PC-3 (cell line): ENCODE measurements around the gene SYT14. TPM values are rescaled to one million over a fixed set of nuclear protein-coding genes. Genes with fewer than 3 reads are reported as not detected.
A peak's percentile ranks its signal among the peaks of the same experiment; 100 is the strongest.

Source experiments
- ATAC-seq: fragments of 200-7000 bp; cut with Tn5 transposase; 2 replicates; pipeline ENCODE4 v1.9.1; 2020; ENCODE audit warnings: mild to moderate bottlenecking, moderate library complexity
- BruUV-seq: library from RNA; stranded (reverse); fragments of 400-500 nt; replicated peaks from 2 replicates; lab custom pipeline; 2021; lab: Mats Ljungman, UMichigan
- CTCF ChIA-PET: fragments of 300-600 bp; sonication (Branson Sonifier 250); formaldehyde crosslinking; loops from one replicate; lab custom pipeline; 2022; ENCODE audit warnings: antibody characterized with exemption; lab: Charles Lee
- POLR2A ChIA-PET: fragments of 300-600 bp; sonication (Branson Sonifier 250); formaldehyde crosslinking; loops from one replicate; lab custom pipeline; 2022; ENCODE audit warnings: antibody characterized with exemption; ENCODE audit not compliant: unreplicated experiment; lab: Charles Lee
- DNase-seq: peaks from one replicate; pipeline ENCODE4 v3.0.0-alpha.2; 2015
- H2AFZ ChIP-seq: fragments of 300-600 bp; sonication (generic); 2 replicates; pipeline ENCODE4 v1.6.0; 2016; ENCODE audit warnings: antibody characterized with exemption, low read length
- H3F3A ChIP-seq: fragments of 300-600 bp; sonication (generic); one replicate; pipeline ENCODE4 v1.6.0; 2017; ENCODE audit warnings: antibody characterized with exemption, low read length, control low read depth, mild to moderate bottlenecking; ENCODE audit not compliant: unreplicated experiment
- H3K27ac ChIP-seq: fragments of 300-600 bp; sonication (generic); 2 replicates; pipeline ENCODE4 v1.5.1; 2016; ENCODE audit warnings: mild to moderate bottlenecking, low read length
- H3K27me3 ChIP-seq: fragments of 300-600 bp; sonication (generic); 2 replicates; pipeline ENCODE4 v1.6.1; 2016; ENCODE audit warnings: low read length, mixed read lengths
- H3K36me3 ChIP-seq: fragments of 300-600 bp; sonication (generic); 2 replicates; pipeline ENCODE4 v1.6.1; 2016; ENCODE audit warnings: low read depth, mixed run types, low read length, mixed read lengths
- H3K4me1 ChIP-seq: fragments of 300-600 bp; sonication (generic); 2 replicates; pipeline ENCODE4 v1.5.1; 2016; ENCODE audit warnings: low read length; ENCODE audit not compliant: insufficient read depth
- H3K4me2 ChIP-seq: fragments of 300-600 bp; sonication (generic); 2 replicates; pipeline ENCODE4 v1.6.0; 2016; ENCODE audit warnings: low read length
- H3K4me3 ChIP-seq: fragments of 300-600 bp; sonication (generic); 2 replicates; pipeline ENCODE4 v1.5.1; 2016; ENCODE audit warnings: mild to moderate bottlenecking, low read length, mixed read lengths
- H3K79me2 ChIP-seq: fragments of 300-600 bp; sonication (generic); 2 replicates; pipeline ENCODE4 v1.6.1; 2017; ENCODE audit warnings: low read length, mixed read lengths
- H3K9ac ChIP-seq: fragments of 300-600 bp; sonication (generic); 2 replicates; pipeline ENCODE4 v1.6.0; 2016; ENCODE audit warnings: mild to moderate bottlenecking, low read length
- H3K9me2 ChIP-seq: fragments of 300-600 bp; sonication (generic); replicated peaks from 2 replicates; pipeline ENCODE4 v1.6.1; 2016; ENCODE audit warnings: mixed run types, low read length, mixed read lengths
- H3K9me3 ChIP-seq: fragments of 300-600 bp; sonication (generic); 2 replicates; pipeline ENCODE4 v1.6.1; 2016; ENCODE audit warnings: low read length, mixed read lengths
- H4K20me1 ChIP-seq: fragments of 300-600 bp; sonication (generic); 2 replicates; pipeline ENCODE4 v1.6.1; 2016; ENCODE audit warnings: low read length, mixed read lengths
- CTCF ChIP-seq: fragments of 300-600 bp; sonication (generic); conservative IDR thresholded peaks from 2 replicates; pipeline ENCODE4 v1.5.1; 2017; ENCODE audit warnings: antibody characterized with exemption, low read depth, mild to moderate bottlenecking, low read length
- EZH2 ChIP-seq: fragments of 300-600 bp; sonication (generic); IDR thresholded peaks from one replicate; pipeline ENCODE4 v1.6.1; 2017; ENCODE audit warnings: antibody characterized with exemption, mild to moderate bottlenecking, low read length; ENCODE audit not compliant: unreplicated experiment
- EZH2phosphoT487 ChIP-seq: fragments of 300-600 bp; sonication (generic); IDR thresholded peaks from 2 replicates; pipeline ENCODE4 v1.6.1; 2018; ENCODE audit warnings: mild to moderate bottlenecking, antibody characterized with exemption, low read length, borderline replicate concordance
- intact Hi-C: fragments of 100-400 bp; cut with micrococcal nuclease; formaldehyde crosslinking; loops from 2 replicates; pipeline ENCODE4 v1.9.0; 2023
- total RNA-seq: library from RNA; depleted of rRNA; stranded (reverse); fragments of >200 nt; gene quantifications from 2 replicates; pipeline ENCODE4 v1.2.3, GENCODE V29; 2014

Gene SYT14
- total RNA-seq, 1 experiment from 2014 or later, result 5.2 TPM

DNA sequence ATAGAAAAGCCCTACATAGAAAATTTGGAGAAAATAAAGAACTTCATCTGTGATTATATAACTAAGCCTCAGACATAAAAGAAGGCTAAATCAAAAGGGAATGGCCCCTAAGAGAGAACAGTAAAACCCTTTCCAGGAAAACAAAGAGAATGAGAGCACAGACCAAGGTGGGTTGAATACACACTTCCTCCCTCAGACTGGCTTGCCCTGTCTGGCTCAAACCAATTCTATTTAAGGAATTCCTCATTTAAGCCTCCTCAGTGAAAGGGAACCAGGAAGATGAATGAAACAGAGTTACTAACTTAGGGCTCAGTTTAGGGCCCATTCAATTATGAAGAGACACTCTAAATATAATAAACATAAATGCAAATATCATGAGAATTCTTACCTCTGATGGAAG, 10.6 kb upstream of the SYT14 start:
- peaks cover under 1% of the 10 kb centered on the region for H3K27me3 ChIP-seq
- TF ChIP-seq CTCF, result no peak
- TF ChIP-seq EZH2, result no peak
- TF ChIP-seq EZH2phosphoT487, result no peak
- H4K20me1 ChIP-seq, result no peaks in the 10 kb centered on the region
- ATAC-seq, result no peak
- BruUV-seq, result no TSS peak
- intact Hi-C loops, result no loop called here
- H3K79me2 ChIP-seq, result no peaks in the 10 kb centered on the region
- DNase-seq, result peak; percentile 0
- no peak overlapping the region for H2AFZ ChIP-seq
- no peak overlapping the region for H3K4me3 ChIP-seq
- no peaks in the 10 kb centered on the region for H3K9me2 ChIP-seq
- H3K36me3 ChIP-seq, result no peaks in the 10 kb centered on the region
- no peak overlapping the region for H3K4me2 ChIP-seq
- peaks cover 14% of the 10 kb centered on the region for H3K4me1 ChIP-seq
- no peak overlapping the region for H3K9ac ChIP-seq
- ChIA-PET CTCF (interaction anchor here (0.6 kb wide), 1 partner anchor 28 kb away, joined by 6 read pairs; no protein-coding TSS in a partner anchor), POLR2A (no interaction called here)
- H3K27ac ChIP-seq, result no peak overlapping the region
- no peaks in the 10 kb centered on the region for H3F3A ChIP-seq
- no peaks in the 10 kb centered on the region for H3K9me3 ChIP-seq

- DNase-seq (no peak), ATAC-seq (no peak)
- no peaks in the 10 kb centered on the region for H3F3A ChIP-seq
- BruUV-seq, result no TSS peak
- H3K4me1 ChIP-seq, result peaks cover 14% of the 10 kb centered on the region
- no peak overlapping the region for H3K4me2 ChIP-seq
- no peak overlapping the region for H2AFZ ChIP-seq
- no peaks in the 10 kb centered on the region for H3K36me3 ChIP-seq
- peaks cover 24% of the 10 kb centered on the region for H3K27me3 ChIP-seq
- POLR2A ChIA-PET, result no interaction called here
- H4K20me1 ChIP-seq, result no peaks in the 10 kb centered on the region
- no peaks in the 10 kb centered on the region for H3K9me2 ChIP-seq
- no peaks in the 10 kb centered on the region for H3K79me2 ChIP-seq
- no peaks in the 10 kb centered on the region for H3K9me3 ChIP-seq
- H3K9ac ChIP-seq, result no peak overlapping the region
- TF ChIP-seq CTCF, result no peak
- no peak for TF ChIP-seq EZH2phosphoT487
- TF ChIP-seq EZH2, result no peak
- no peak overlapping the region for H3K27ac ChIP-seq
- CTCF ChIA-PET, result no interaction called here
- intact Hi-C loops, result no loop called here
- no peak overlapping the region for H3K4me3 ChIP-seq
Measured at GRCh38 chr1:209929751-209930150, 8.3 kb upstream of the SYT14 start.

DNA sequence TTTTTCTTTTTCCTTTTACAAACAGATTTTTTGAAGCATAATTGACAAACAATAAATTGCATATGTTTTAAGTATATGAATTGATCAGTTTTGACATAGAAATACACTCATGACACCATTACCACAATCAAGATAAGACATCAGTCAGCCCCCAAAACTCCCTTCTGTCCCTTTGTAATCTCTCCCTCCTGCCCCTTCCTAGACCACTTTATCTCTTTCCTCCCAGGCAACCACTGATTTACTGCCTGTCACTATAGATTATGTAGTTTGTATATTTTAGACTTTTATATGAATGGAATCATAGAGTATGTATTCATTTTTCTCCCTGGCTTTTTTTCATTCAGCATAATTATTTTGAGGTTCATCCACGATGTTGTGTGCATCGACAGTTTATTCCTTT, 6.9 kb upstream of the SYT14 start:
- no peaks in the 10 kb centered on the region for H3K9me2 ChIP-seq
- ATAC-seq (no peak), DNase-seq (peak; percentile 0)
- H3K4me2 ChIP-seq, result no peak overlapping the region
- H4K20me1 ChIP-seq, result no peaks in the 10 kb centered on the region
- no peaks in the 10 kb centered on the region for H3K9me3 ChIP-seq
- H3K79me2 ChIP-seq, result no peaks in the 10 kb centered on the region
- H3K36me3 ChIP-seq, result no peaks in the 10 kb centered on the region
- no peak overlapping the region for H3K27ac ChIP-seq
- H2AFZ ChIP-seq, result no peak overlapping the region
- peaks cover 5% of the 10 kb centered on the region for H3K4me1 ChIP-seq
- intact Hi-C loops, result no loop called here
- BruUV-seq, result no TSS peak
- H3K4me3 ChIP-seq, result no peak overlapping the region
- TF ChIP-seq EZH2phosphoT487 (no peak), CTCF (no peak), EZH2 (no peak)
- no peaks in the 10 kb centered on the region for H3F3A ChIP-seq
- CTCF ChIA-PET, result no interaction called here
- H3K27me3 ChIP-seq, result peaks cover 35% of the 10 kb centered on the region
- H3K9ac ChIP-seq, result no peak overlapping the region
- POLR2A ChIA-PET, result no interaction called here
